HEK293T (cell line): ENCODE data around the gene FOXL1.

Experiments used
- CTCF ChIA-PET: fragments of 350-600 bp; formaldehyde crosslinking; extraction: SDS; loops from one replicate; lab custom pipeline; 2021; ENCODE audit warnings: antibody characterized with exemption, inconsistent platforms; lab: Yijun Ruan, JAX
- POLR2A ChIA-PET: fragments of 350-600 bp; formaldehyde crosslinking; extraction: SDS; loops from one replicate; lab custom pipeline; 2020; ENCODE audit warnings: antibody characterized with exemption, inconsistent platforms; lab: Yijun Ruan, JAX
- DNase-seq: peaks from one replicate; pipeline ENCODE4 v3.0.0; 2012; ENCODE audit warnings: mixed read lengths; ENCODE audit errors: extremely low spot score
- ARNT ChIP-seq: fragments of 450-650 bp; IDR thresholded peaks from 2 replicates; pipeline ENCODE4 v1.6.1; 2017; ENCODE audit warnings: mild to moderate bottlenecking
- BHLHE40 ChIP-seq: fragments of 450-650 bp; IDR thresholded peaks from 2 replicates; pipeline ENCODE4 v1.6.1; 2016; ENCODE audit warnings: mild to moderate bottlenecking, moderate library complexity, borderline replicate concordance
- CTBP1 ChIP-seq: fragments of 450-650 bp; IDR thresholded peaks from 2 replicates; pipeline ENCODE4 v1.6.1; 2016; ENCODE audit warnings: borderline replicate concordance
- ELF4 ChIP-seq: fragments of 450-650 bp; IDR thresholded peaks from 2 replicates; pipeline ENCODE4 v1.6.1; 2017; ENCODE audit warnings: antibody characterized with exemption
- FOXA1 ChIP-seq: fragments of 450-650 bp; IDR thresholded peaks from 2 replicates; pipeline ENCODE4 v1.6.1; 2016; ENCODE audit warnings: mild to moderate bottlenecking
- FOXK2 ChIP-seq: fragments of 450-650 bp; IDR thresholded peaks from 2 replicates; pipeline ENCODE4 v1.6.1; 2016; ENCODE audit warnings: mild to moderate bottlenecking
- FOXM1 ChIP-seq: fragments of 450-650 bp; IDR thresholded peaks from 2 replicates; pipeline ENCODE4 v1.6.1; 2017; ENCODE audit warnings: mild to moderate bottlenecking, borderline replicate concordance
- HDGF ChIP-seq: fragments of 450-650 bp; IDR thresholded peaks from 2 replicates; pipeline ENCODE4 v1.6.1; 2017; ENCODE audit warnings: antibody characterized with exemption, borderline replicate concordance
- L3MBTL2 ChIP-seq: fragments of 450-650 bp; conservative IDR thresholded peaks from 2 replicates; pipeline ENCODE4 v1.6.1; 2016; ENCODE audit warnings: mild to moderate bottlenecking
- LEF1 ChIP-seq: fragments of 450-650 bp; IDR thresholded peaks from 2 replicates; pipeline ENCODE4 v1.6.1; 2017; ENCODE audit warnings: mild to moderate bottlenecking, borderline replicate concordance
- NFRKB ChIP-seq: fragments of 450-650 bp; IDR thresholded peaks from 2 replicates; pipeline ENCODE4 v1.6.1; 2016; ENCODE audit warnings: mild to moderate bottlenecking, moderate library complexity
- PKNOX1 ChIP-seq: fragments of 450-650 bp; IDR thresholded peaks from 2 replicates; pipeline ENCODE4 v1.6.1; 2016
- SP1 ChIP-seq: fragments of 450-650 bp; IDR thresholded peaks from 2 replicates; pipeline ENCODE4 v1.6.1; 2017
- SUZ12 ChIP-seq: fragments of 450-650 bp; IDR thresholded peaks from 2 replicates; pipeline ENCODE4 v1.6.1; 2016; ENCODE audit warnings: mild to moderate bottlenecking
- TARDBP ChIP-seq: fragments of 450-650 bp; IDR thresholded peaks from 2 replicates; pipeline ENCODE4 v1.6.1; 2016
- ZNF384 ChIP-seq: fragments of 450-650 bp; IDR thresholded peaks from 2 replicates; pipeline ENCODE4 v1.6.1; 2016

The FOXL1 gene

GRCh38 chr16:86531641-86532525 lies 46.5 kb upstream of the FOXL1 start:
- no peak for DNase-seq
- POLR2A ChIA-PET, result no interaction called here
- CTCF ChIA-PET, result no interaction called here
- TF ChIP-seq SP1, result no peak
- no peak for TF ChIP-seq NFRKB
- TF ChIP-seq ARNT, result no peak
- TF ChIP-seq LEF1, result no peak
- no peak for TF ChIP-seq TARDBP
- TF ChIP-seq BHLHE40, result no peak
- no peak for TF ChIP-seq CTBP1
- no peak for TF ChIP-seq HDGF
- TF ChIP-seq SUZ12, result no peak
- no peak for TF ChIP-seq ZNF384
- TF ChIP-seq FOXA1, result no peak
- TF ChIP-seq ELF4, result no peak
- TF ChIP-seq FOXM1, result no peak
- TF ChIP-seq FOXK2, result no peak
- no peak for TF ChIP-seq PKNOX1
- TF ChIP-seq L3MBTL2, result no peak

GRCh38 chr16:86532526-86532815 lies 45.9 kb upstream of the FOXL1 start:
- no peak for DNase-seq
- ChIA-PET CTCF (no interaction called here), POLR2A (no interaction called here)
- no peak for TF ChIP-seq BHLHE40
- no peak for TF ChIP-seq SUZ12
- no peak for TF ChIP-seq HDGF
- TF ChIP-seq FOXM1, result no peak
- TF ChIP-seq NFRKB, result no peak
- no peak for TF ChIP-seq LEF1
- TF ChIP-seq ZNF384, result no peak
- no peak for TF ChIP-seq TARDBP
- TF ChIP-seq FOXA1, result no peak
- no peak for TF ChIP-seq ARNT
- no peak for TF ChIP-seq PKNOX1
- TF ChIP-seq FOXK2, result no peak
- no peak for TF ChIP-seq CTBP1
- no peak for TF ChIP-seq SP1

- TF ChIP-seq FOXM1, result no peak
- no peak for TF ChIP-seq NFRKB
- TF ChIP-seq HDGF, result no peak
- TF ChIP-seq SUZ12, result no peak
- TF ChIP-seq LEF1, result no peak
- no peak for TF ChIP-seq FOXK2
- no peak for TF ChIP-seq SP1
- no peak for TF ChIP-seq ARNT
- no peak for TF ChIP-seq ELF4
- no peak for TF ChIP-seq TARDBP
- TF ChIP-seq L3MBTL2, result no peak
- TF ChIP-seq CTBP1, result no peak
- no peak for TF ChIP-seq ZNF384
- CTCF ChIA-PET, result no interaction called here
- DNase-seq, result no peak
- POLR2A ChIA-PET, result no interaction called here
These were observed 45.3 kb upstream of the FOXL1 start for GRCh38 chr16:86533076-86533475.

GRCh38 chr16:86533767-86534351 lies 44.5 kb upstream of the FOXL1 start:
- ChIA-PET POLR2A (no interaction called here), CTCF (no interaction called here)
- DNase-seq, result no peak
- TF ChIP-seq ARNT, result no peak
- TF ChIP-seq TARDBP, result no peak
- TF ChIP-seq LEF1, result no peak
- TF ChIP-seq SUZ12, result no peak
- TF ChIP-seq NFRKB, result no peak
- TF ChIP-seq FOXM1, result no peak

GRCh38 chr16:86534779-86535615 lies 43.4 kb upstream of the FOXL1 start:
- ChIA-PET CTCF (interaction anchor here (0.7 kb wide), 1 partner anchor 716 kb away, joined by 4 read pairs; no protein-coding TSS in a partner anchor), POLR2A (no interaction called here)
- DNase-seq, result no peak
- no peak for TF ChIP-seq CTBP1
- TF ChIP-seq LEF1, result no peak
- no peak for TF ChIP-seq NFRKB
- TF ChIP-seq ARNT, result no peak
- TF ChIP-seq ZNF384, result no peak
- TF ChIP-seq PKNOX1, result no peak
- no peak for TF ChIP-seq SP1
- no peak for TF ChIP-seq HDGF
- no peak for TF ChIP-seq FOXK2
- TF ChIP-seq ELF4, result no peak
- TF ChIP-seq SUZ12, result no peak
- TF ChIP-seq L3MBTL2, result no peak
- no peak for TF ChIP-seq FOXM1
- no peak for TF ChIP-seq TARDBP
- TF ChIP-seq FOXA1, result no peak
- no peak for TF ChIP-seq BHLHE40
